HEK293 (cell line): ENCODE data around the gene PNPLA5.

Experiments used
- CTCF ChIP-seq: fragments of 450-650 bp; formaldehyde crosslinking; IDR thresholded peaks from 2 replicates; pipeline ENCODE4 v1.5.1; 2016; ENCODE audit warnings: missing biosample characterization, missing genetic modification characterization
- REST ChIP-seq: fragments of 450-650 bp; formaldehyde crosslinking; IDR thresholded peaks from 2 replicates; pipeline ENCODE4 v1.5.1; 2016; ENCODE audit warnings: missing biosample characterization, missing genetic modification characterization
- ZNF121 ChIP-seq: fragments of 450-650 bp; formaldehyde crosslinking; IDR thresholded peaks from 2 replicates; pipeline ENCODE4 v1.5.1; 2016; ENCODE audit warnings: missing biosample characterization, missing genetic modification characterization
- ZNF24 ChIP-seq: fragments of 450-650 bp; formaldehyde crosslinking; IDR thresholded peaks from 2 replicates; pipeline ENCODE4 v1.5.1; 2016; ENCODE audit warnings: missing biosample characterization, missing genetic modification characterization
- ZNF266 ChIP-seq: fragments of 450-650 bp; formaldehyde crosslinking; IDR thresholded peaks from 2 replicates; pipeline ENCODE4 v1.5.1; 2016; ENCODE audit warnings: missing biosample characterization, missing genetic modification characterization, low read depth
- ZNF677 ChIP-seq: fragments of 450-650 bp; IDR thresholded peaks from 2 replicates; pipeline ENCODE4 v1.5.0; 2018; ENCODE audit warnings: missing biosample characterization, mild to moderate bottlenecking, missing genetic modification characterization, moderate library complexity
- ZNF768 ChIP-seq: fragments of 450-650 bp; formaldehyde crosslinking; IDR thresholded peaks from 2 replicates; pipeline ENCODE4 v1.5.1; 2018; ENCODE audit warnings: missing biosample characterization, mild to moderate bottlenecking, missing genetic modification characterization

- TF ChIP-seq ZNF768 (tag by site-specific recombination) (no peak), ZNF121 (tag by site-specific recombination) (no peak), ZNF24 (tag by site-specific recombination) (no peak), ZNF677 (tag by site-specific recombination) (no peak), CTCF (tag by site-specific recombination) (no peak), REST (no peak), ZNF266 (no peak)
Measured at GRCh38 chr22:43853328-43853931, 38.4 kb downstream of the PNPLA5 start.
